GM21447 (cell line): Measurements from ENCODE around the gene PPM1E.
"Not testable (repeated sequence)": the region's sequence is repeated elsewhere in the genome, so short reads cannot be mapped to it uniquely, and the experiment has no call there.

ENCODE experiments used
- ATAC-seq: cut with Tn5 transposase; IDR thresholded peaks from one replicate; pipeline ENCODE4 v1.9.1; 2021; ENCODE audit not compliant: unreplicated experiment

PPM1E gene

DNA sequence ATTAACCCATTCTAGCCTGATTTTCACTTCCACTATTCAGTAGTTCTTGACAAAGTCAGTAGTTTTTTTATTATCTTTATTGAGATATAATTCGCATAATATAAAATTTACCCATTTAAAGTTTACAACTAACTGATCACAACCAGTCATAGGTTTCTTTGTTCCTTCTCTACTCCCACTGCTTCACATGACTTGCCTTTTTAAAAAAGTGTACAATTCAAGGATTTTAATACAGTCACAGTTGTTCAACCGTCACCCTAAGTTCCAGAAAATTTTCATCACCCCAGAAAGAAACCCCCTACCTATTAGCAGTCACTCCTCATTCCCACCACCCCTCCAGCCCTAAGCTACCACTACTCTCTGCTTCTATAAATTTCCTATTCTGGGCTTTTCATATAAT is 188.5 kb downstream of the PPM1E start:
- ATAC-seq, result no peak

GRCh38 chr17:58947411-58947810 is 191.8 kb downstream of the PPM1E start:
- no peak for ATAC-seq

- ATAC-seq, result no peak
Measured at GRCh38 chr17:58947824-58948223, 192.2 kb downstream of the PPM1E start.

DNA sequence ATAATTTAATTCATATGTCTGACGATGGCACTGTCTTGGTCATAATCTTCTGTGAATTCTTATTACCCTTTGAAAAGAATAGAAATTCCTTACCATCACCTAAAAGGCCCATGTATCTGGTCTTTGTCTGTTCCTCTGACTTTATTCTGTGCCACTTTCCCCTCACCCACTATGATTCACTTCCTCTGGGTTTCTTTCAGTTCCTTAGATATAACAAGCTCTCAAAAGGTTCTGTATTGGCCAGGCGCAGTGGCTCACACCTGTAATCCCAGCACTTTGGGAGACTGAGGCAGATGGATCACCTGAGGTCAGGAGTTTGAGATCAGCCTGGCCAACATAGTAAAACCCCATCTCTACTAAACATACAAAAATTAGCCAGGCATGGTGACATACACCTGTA is 198.7 kb downstream of the PPM1E start:
- ATAC-seq, result not testable (repeated sequence)

- ATAC-seq, result no peak
Measured at GRCh38 chr17:58956997-58957724, 201.5 kb downstream of the PPM1E start.

DNA sequence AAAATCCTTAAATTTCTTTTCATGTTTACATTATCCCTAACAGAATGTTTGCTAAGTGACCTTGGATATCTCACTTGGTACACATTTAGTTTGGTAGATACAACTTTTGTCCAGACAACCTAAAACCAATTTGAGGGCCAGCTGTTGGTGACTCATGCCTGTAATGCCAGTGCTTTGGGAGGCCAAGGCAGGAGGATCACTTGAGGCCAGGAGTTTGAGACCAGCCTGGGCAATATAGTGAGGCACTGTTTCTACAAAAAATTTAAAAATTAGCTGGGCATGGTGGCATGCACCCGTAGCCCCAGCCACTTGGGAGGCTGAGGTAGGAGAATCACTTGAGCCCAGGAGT is 202.0 kb downstream of the PPM1E start:
- ATAC-seq, result not testable (repeated sequence)

GRCh38 chr17:58960068-58960467 is 204.4 kb downstream of the PPM1E start:
- ATAC-seq, result no peak

DNA sequence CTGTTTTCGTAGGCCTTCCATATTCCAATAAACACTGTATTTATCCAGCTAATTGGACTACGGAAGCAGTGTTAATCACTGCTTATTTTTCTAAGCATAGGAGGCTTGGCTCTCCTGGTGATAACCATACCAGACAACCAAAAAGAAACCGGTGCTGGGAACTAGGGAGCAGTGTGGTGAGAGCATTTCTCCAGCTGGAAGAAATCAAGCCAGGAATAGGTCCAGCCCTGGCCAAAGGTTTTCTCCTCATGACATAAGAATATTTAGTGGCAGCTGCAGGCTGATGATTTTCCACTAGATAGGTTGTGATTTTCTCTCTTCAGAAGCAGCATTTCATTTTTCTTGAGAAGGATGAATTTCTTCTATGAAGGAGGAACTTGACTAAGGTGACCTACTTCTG is 209.6 kb downstream of the PPM1E start:
- ATAC-seq, result no peak

GRCh38 chr17:58966208-58966607 is 210.6 kb downstream of the PPM1E start:
- ATAC-seq, result no peak

DNA sequence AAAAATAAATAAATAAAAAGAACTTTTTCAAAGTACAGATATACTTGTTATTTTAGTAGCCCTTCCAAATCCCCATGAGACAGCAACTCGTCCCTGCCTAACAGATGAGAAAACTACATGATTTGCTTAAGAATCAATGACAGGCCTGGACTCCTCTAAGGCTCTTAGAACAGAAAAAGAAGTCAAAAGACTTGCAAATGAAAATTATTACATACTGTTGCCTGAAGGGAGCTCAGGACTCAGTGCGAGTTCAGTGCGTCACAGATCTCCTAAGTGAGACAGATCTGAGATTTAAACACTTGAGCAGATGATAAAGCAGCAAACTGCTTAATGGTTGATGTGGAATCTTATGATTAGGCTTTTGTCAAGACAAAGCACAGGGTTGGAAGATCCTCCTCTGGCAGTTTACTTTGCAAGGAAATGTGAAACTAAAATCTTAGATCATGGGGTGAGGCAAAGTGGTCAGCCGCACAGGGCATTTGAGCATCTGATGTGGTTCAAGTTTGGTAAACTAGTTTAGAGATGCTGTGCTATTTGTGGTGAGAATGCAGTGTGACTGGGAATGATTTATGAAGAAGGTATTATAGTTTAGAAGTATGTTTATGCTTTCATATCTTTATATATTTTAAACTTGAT is 212.9 kb downstream of the PPM1E start:
- no peak for ATAC-seq

DNA sequence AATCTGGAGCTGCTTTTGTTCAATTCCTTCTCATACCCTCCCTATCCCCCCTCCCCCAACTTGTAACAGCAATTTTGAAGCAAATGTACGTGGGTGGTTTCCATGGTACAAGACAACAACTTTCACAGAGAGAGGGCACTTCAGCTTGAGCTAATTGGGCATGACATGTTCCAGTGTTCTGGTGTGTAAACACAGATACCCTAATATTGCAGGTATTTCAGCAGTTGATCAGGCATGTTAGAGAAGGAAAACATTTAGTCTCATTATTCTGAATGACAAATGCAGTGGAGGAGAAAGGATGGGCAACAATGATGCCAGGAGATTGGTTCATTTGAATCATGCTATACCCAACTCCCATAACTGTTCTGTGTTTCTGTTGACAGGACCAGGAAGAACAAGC is 213.5 kb downstream of the PPM1E start:
- no peak for ATAC-seq

DNA sequence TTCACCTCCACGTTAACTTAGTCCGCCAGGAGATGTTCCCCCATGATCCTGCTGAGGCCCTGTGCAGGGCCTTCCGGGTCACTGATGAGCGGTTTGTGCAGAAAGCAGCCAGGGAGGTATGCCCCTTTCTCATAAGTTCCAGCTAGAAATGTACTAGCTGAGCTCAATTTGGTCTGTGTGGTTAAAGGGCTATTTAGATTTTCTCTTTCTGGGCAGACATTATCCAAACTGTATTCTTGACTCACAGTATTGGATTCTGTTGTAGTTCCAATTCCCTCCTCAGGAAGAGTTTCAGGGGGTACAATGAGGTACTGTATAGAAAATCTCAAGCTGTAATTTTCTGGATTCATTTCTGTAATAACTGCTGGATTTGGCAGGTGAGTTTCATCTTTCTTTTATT is 214.0 kb downstream of the PPM1E start:
- no peak for ATAC-seq

DNA sequence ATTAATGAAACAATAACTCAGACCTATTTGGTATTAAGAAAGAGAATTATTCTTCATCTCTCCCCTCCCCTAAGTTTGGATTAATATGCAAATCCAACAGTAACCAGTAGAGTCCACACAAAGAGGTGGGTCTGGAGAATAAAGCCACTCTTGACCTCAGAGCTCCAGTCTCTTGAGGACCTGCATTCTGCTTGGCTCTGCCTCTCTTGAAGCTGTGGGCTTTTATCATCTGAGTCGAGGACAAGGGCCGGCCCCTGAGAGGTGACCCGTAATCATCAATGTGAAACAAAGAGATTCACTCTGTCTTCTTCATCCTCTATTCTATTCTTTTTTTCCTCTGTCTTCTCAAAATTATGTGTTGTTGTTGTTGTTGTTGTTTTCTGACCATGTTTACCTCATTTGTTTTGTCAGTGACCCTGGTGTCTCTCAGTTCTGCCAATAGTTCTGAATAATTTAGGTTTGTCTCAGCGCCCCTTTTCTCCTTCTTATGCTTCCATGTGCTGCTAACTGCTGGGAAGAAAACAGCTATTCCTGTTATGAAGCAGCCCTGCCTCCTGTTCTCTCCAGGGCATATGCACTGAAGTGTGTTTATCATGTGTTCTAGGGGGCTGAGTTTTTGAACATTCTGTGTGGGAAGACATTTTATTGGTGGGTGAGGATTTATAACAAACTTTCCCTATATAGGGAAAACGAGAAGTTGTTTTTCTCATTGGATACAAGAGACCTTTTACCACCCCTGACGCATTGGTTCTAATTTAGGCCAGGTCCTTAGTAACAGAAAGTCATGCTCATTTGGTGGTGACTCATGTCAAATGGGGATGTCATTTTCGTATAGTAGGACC is 215.2 kb downstream of the PPM1E start:
- ATAC-seq, result no peak

DNA sequence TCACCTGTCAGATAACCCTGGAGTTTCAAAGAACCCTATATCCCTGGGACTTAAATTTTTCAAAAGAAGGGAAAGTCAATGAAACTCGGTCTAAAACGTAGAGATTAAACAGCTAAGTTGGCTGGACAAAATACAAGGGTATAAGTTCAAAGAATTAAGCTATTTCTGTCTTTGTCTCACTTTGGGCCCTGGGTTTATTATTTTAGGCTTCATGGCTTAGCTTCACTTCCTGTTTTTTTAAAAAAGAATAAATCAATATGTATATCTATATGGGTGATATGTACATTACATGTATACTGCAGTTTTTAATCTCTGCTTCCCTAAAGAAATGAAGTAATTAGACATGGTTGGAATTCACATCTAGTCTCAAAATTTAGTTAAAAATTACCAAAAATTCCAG is 218.7 kb downstream of the PPM1E start:
- ATAC-seq, result no peak

DNA sequence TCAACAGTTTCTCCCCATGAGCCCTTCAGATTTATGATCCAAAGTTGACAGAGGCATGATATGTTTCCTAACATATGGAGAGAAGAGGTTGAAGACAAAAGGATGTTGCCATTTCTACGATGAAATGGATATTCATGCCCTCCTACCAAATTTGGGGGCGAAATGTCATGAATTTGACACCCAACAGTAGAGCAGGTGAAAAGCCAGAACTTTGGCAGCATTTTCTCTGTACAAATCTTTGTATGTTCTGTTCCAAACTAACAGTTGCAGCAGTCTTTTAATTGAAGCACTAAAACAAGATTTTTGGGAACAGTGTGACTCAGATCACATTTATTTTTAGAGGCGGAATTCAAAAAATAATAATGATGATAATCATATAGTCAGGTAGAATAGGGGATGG is 220.9 kb downstream of the PPM1E start:
- ATAC-seq, result no peak

GRCh38 chr17:58980706-58981481 is 225.2 kb downstream of the PPM1E start:
- no peak for ATAC-seq

DNA sequence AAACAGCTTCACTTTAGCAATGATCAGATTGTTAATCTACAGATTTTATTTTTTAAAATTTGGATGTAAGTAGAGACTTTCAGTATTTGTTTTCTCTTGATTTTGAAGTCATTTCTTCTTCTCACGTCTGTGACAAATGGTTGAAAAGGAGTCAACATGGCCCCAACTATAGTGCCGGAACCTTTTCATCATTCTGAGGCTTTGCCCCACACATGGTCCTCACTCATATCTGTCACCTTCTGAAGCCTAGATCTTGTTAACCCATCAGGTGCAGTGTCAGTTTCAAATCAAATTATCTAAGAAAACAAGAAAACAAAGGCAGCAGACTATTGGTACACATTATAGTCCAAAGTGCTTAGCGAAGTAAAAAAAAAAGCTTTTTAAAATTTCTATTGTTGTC is 227.0 kb downstream of the PPM1E start:
- no peak for ATAC-seq

GRCh38 chr17:58985367-58985766 is 229.7 kb downstream of the PPM1E start:
- ATAC-seq, result no peak

- no peak for ATAC-seq
Measured at GRCh38 chr17:58985971-58986370, 230.3 kb downstream of the PPM1E start.

DNA sequence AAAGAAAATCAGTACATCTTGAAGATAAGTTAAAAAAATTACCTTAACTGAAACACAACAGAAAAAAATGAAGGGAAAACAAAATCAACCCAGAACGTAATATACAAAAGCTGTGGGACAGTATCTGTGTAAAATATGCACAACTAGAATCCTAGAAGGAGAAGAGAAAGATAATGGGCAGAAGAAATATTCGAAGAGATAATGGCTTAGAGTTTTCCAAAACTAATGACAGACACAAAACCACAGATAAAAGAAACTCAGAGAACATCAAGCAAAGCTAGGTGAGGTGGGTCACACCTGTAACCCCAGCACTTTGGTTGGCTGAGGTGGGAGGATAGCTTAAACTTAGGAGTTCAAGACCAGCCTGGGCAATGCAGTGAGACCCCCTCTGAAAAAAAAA is 234.0 kb downstream of the PPM1E start:
- no peak for ATAC-seq

- peak; percentile 83 for ATAC-seq
Measured at GRCh38 chr17:58991718-58992331, 236.2 kb downstream of the PPM1E start.
